ENCODE results near the gene SLC6A17.

Gene SLC6A17

GRCh38 chr1:110235181-110235833, 85.0 kb downstream of the SLC6A17 start:
- H3K4me3 ChIP-seq (replicated peaks; ENCODE audit: low read depth, low read length) = no peak overlapping the region
- no peak for DNase-seq (ENCODE audit: low read depth)
- no peak for TF ChIP-seq CTCF (IDR thresholded peaks at IDR 0.05; ENCODE audit: low read length, missing control alignments)

GRCh38 chr1:110235834-110236682, 85.8 kb downstream of the SLC6A17 start:
- no peak overlapping the region for H3K4me3 ChIP-seq (replicated peaks; ENCODE audit: low read depth, low read length)
- DNase-seq (ENCODE audit: low read depth) = peak; percentile 92
- TF ChIP-seq CTCF (IDR thresholded peaks at IDR 0.05; ENCODE audit: low read length, missing control alignments) = no peak

GRCh38 chr1:110237386-110238152, 87.3 kb downstream of the SLC6A17 start:
- H3K4me3 ChIP-seq (replicated peaks; ENCODE audit: low read depth, low read length) = no peak overlapping the region
- DNase-seq (ENCODE audit: low read depth) = peak; percentile 39
- TF ChIP-seq CTCF (IDR thresholded peaks at IDR 0.05; ENCODE audit: low read length, missing control alignments) = no peak

- no peak overlapping the region for H3K4me3 ChIP-seq (replicated peaks; ENCODE audit: low read depth, low read length)
- peak; percentile 46 for DNase-seq (ENCODE audit: low read depth)
- no peak for TF ChIP-seq CTCF (IDR thresholded peaks at IDR 0.05; ENCODE audit: low read length, missing control alignments)
Observed at GRCh38 chr1:110239441-110240430, 89.4 kb downstream of the SLC6A17 start.

- TF ChIP-seq CTCF (IDR thresholded peaks at IDR 0.05; ENCODE audit: low read length, missing control alignments) = no peak
- DNase-seq (ENCODE audit: low read depth) = no peak
- H3K4me3 ChIP-seq (replicated peaks; ENCODE audit: low read depth, low read length) = no peak overlapping the region
Observed at GRCh38 chr1:110240476-110241210, 90.3 kb downstream of the SLC6A17 start.

All from fibroblast of pulmonary artery (primary cell).